ENCODE measurements around the gene NRN1L. TPM values are rescaled to one million over a fixed set of nuclear protein-coding genes. Genes with fewer than 3 reads are reported as not detected.

Gene NRN1L
- total RNA-seq, 2 donors from 2014 or later: 0.60 to 1.9 TPM

DNA sequence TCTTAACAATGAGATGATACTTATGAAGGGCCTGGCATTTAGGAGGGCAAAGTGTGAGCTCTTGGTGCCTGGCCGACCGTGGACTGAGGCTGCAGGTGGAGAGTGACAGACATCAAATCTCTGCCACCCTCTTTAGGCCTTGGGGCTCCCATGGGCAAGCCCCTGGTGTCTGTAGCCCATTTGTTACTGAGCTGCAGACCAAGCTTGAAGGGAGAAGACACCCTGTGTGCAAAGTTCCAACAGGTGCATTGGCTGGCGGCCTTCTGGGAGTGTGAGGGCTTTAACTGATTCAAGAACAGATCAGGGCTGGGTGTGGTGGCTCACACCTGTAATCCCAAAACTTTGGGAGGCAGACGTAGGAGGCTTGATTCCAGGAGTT, 47.8 kb downstream of the NRN1L start:
- H3K36me3 Mint-ChIP-seq (ENCODE audit: insufficient read depth in 2 of 2): peaks cover 9 to 11% of the 10 kb centered on the region in 2 donors
- ATAC-seq (replicated peaks in 1 of 2) (no peak), DNase-seq (no peak)
- no peaks in the 10 kb centered on the region for H3K27me3 Mint-ChIP-seq (ENCODE audit: low read depth)
- H3K4me3 Mint-ChIP-seq: no peak overlapping the region
- peaks cover 29% of the 10 kb centered on the region for H3K4me1 Mint-ChIP-seq (ENCODE audit: low read depth)
- H3K27ac Mint-ChIP-seq: no peak overlapping the region
- H3K9me3 Mint-ChIP-seq: no peaks in the 10 kb centered on the region

DNA sequence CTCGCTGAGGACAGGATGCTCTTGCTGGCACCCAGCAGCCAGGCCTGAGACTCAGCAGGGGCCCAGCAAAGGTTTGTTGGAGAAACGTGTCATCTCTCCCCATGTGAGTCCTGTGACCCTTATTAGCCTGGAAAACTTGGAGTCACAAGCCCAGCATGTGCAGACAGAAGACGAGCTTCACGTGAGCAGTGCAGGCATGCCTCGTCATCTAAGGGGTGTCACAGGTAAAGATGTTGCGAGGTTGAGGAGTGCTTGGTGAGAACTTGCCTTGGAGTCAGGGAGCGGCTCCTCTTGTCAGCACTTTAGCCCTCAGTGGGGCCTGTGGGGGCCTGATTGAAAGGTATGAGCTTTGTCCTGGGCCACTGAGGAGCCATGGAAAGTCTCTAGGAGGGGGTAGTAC, 49.1 kb downstream of the NRN1L start:
- Mint-ChIP-seq H3K4me3 (no peak overlapping the region), H3K27me3 (ENCODE audit: low read depth) (no peaks in the 10 kb centered on the region), H3K27ac (peak overlapping the region; percentile 66), H3K4me1 (ENCODE audit: low read depth) (peaks cover 34% of the 10 kb centered on the region), H3K9me3 (no peaks in the 10 kb centered on the region), H3K36me3 (ENCODE audit: insufficient read depth in 2 of 2) (peaks cover 9 to 11% of the 10 kb centered on the region in 2 donors)
- DNase-seq (no peak), ATAC-seq (replicated peaks in 1 of 2) (no peak)

DNA sequence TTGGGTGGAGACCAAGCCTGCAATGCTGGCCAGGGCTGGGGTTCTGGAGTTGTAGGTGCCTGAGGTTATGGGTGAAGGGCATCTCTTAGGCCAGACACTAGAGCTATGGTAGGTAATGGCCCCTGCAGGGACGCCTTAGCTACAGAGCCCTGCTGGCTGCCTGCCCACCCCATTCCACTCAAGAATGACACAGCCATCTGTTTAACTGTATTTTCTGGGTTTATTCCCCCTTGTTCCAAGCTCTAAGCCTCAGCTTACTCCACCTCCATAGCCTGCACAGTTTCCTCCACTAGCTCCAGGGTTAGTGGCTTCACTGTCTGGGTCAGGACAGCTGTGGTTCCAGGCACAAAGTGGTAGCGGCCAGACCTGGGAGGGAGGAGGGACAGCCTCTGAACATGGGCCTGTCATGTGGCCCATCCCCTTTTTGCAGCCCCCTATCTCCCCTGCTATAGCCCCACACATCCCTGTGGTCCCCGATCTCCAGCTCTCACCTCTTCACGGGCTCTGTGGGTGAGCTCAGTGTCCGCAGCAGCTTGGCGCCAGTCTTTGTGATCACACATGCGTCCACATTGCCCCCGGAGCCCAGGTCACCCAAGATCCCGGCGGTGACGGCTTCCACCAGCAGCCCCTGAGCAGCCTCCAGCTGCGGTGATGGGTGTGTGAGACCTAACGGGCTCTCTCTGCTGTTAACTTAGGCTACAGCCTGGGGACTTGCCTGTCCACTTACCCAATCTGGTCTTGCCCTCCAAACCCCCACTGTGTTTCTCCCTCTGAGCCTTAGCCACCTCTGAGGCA, 49.8 kb downstream of the NRN1L start:
- Mint-ChIP-seq H3K9me3 (no peaks in the 10 kb centered on the region), H3K27ac (peak overlapping the region; percentile 81), H3K27me3 (ENCODE audit: low read depth) (no peaks in the 10 kb centered on the region), H3K36me3 (ENCODE audit: insufficient read depth in 2 of 2) (peaks cover 9 to 11% of the 10 kb centered on the region in 2 donors), H3K4me3 (peak overlapping the region; percentile 87 to 100), H3K4me1 (ENCODE audit: low read depth) (peaks cover 41% of the 10 kb centered on the region)
- no peak for ATAC-seq (replicated peaks in 1 of 2)
- no peak for DNase-seq

DNA sequence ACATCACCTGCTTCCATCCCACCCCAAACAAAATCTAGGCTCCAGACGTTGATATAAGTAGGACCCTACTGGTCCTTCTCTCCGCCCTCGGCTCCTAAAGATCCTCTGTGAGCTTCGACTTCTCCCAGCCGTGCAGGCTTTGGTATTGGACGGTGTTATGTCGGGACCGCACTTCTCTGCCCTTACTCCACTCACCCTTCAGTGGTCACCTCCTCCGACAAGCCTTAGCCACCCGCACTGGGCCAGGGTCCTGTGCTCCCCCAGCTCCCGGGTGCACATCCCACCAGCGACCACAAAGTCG, 50.4 kb downstream of the NRN1L start:
- ATAC-seq (replicated peaks in 1 of 2) (no peak), DNase-seq (no peak)
- Mint-ChIP-seq H3K27me3 (ENCODE audit: low read depth) (no peaks in the 10 kb centered on the region), H3K4me1 (ENCODE audit: low read depth) (peaks cover 46% of the 10 kb centered on the region), H3K9me3 (no peaks in the 10 kb centered on the region), H3K36me3 (ENCODE audit: insufficient read depth in 2 of 2) (peaks cover 9 to 11% of the 10 kb centered on the region in 2 donors), H3K27ac (peak overlapping the region; percentile 81), H3K4me3 (peak overlapping the region; percentile 87 to 100)

DNA sequence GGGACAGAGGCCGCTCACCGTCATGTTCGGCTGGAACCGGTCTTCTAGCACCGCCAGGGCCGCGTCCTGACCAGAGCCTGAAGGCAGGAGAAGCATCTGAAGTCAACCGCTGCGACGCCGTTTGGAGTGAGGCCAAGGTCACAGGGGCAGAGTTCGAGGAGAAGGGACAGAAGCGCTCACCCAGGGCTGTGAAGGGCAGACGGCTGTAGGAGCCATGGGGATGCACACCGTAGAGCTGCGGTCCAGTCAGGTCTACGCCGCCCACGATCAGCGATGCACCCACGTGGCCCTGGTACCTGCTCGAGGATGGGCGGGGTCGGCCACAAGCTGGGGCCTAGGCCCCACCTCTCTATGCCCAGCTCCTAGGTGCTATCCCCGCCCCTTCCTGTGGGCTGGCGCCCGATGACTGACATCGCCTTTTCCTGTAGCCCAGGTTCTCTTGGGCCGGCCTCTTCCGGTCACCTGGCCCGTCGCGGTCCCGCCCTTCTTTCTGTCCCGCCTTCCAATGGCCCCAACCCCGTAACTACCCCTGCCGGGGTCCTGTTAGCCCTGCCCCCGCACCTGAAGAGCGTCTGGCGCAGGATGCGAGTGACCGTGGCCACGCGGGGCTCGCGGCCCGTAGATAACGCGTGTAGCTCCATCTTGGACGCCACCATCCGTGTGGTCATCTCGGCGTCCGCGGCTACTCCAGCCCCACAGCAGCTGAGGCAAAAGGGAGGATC, 50.9 kb downstream of the NRN1L start:
- no peaks in the 10 kb centered on the region for H3K9me3 Mint-ChIP-seq
- peaks cover 9 to 11% of the 10 kb centered on the region in 2 donors for H3K36me3 Mint-ChIP-seq (ENCODE audit: insufficient read depth in 2 of 2)
- H3K27me3 Mint-ChIP-seq (ENCODE audit: low read depth): no peaks in the 10 kb centered on the region
- peaks cover 51% of the 10 kb centered on the region for H3K4me1 Mint-ChIP-seq (ENCODE audit: low read depth)
- peak overlapping the region; percentile 87 to 100 for H3K4me3 Mint-ChIP-seq
- DNase-seq (peak; percentile 94 to 96), ATAC-seq (replicated peaks in 1 of 2) (peak; percentile 91 to 92)
- H3K27ac Mint-ChIP-seq: peak overlapping the region; percentile 81

Other genes starting within 250 kb of the NRN1L start
- gene CARMIL2, start 239.7 kb upstream of the NRN1L start, total RNA-seq: 100 to 1,000 TPM; 182 to 196 TPM
- gene ACD, start 224.6 kb upstream of the NRN1L start, total RNA-seq: 10 to 100 TPM; 53.6 to 73.0 TPM
- 1 to 10 TPM; 7.2 to 9.2 TPM for gene PARD6A, start 223.9 kb upstream of the NRN1L start, total RNA-seq
- gene ENKD1, start 218.1 kb upstream of the NRN1L start, total RNA-seq: 10 to 100 TPM; 12.0 to 18.3 TPM
- gene C16orf86, start 218.1 kb upstream of the NRN1L start, total RNA-seq: 1 to 10 TPM; 4.9 to 5.9 TPM
- gene GFOD2, start 165.6 kb upstream of the NRN1L start, total RNA-seq: 10 to 100 TPM; 11.3 to 11.6 TPM
- 10 to 100 TPM; 17.1 to 24.8 TPM for gene RANBP10, start 78.3 kb upstream of the NRN1L start, total RNA-seq
- under 1 TPM; 0.39 to 0.86 TPM for gene TSNAXIP1, start 78.0 kb upstream of the NRN1L start, total RNA-seq
- gene THAP11, start 42.6 kb upstream of the NRN1L start, total RNA-seq: 10 to 100 TPM; 31.7 to 39.2 TPM
- 10 to 100 TPM; 80.8 to 90.1 TPM for gene NUTF2, start 38.0 kb upstream of the NRN1L start, total RNA-seq
- gene CENPT, start 37.2 kb upstream of the NRN1L start, total RNA-seq: 10 to 100 TPM; 43.6 to 59.4 TPM
- 10 to 100 TPM; 82.9 to 86.4 TPM for gene EDC4, start 11.8 kb upstream of the NRN1L start, total RNA-seq
- 10 to 100 TPM; 16.1 to 16.2 TPM for gene PSKH1, start 8.4 kb downstream of the NRN1L start, total RNA-seq
- gene CTRL, start 47.0 kb downstream of the NRN1L start, total RNA-seq: 1 to 10 TPM; 4.2 to 5.0 TPM
- gene PSMB10, start 52.0 kb downstream of the NRN1L start, total RNA-seq: 100 to 1,000 TPM; 169 to 184 TPM
- 10 to 100 TPM; 12.3 to 20.1 TPM for gene LCAT, start 59.2 kb downstream of the NRN1L start, total RNA-seq
- gene SLC12A4, start 83.8 kb downstream of the NRN1L start, total RNA-seq: 10 to 100 TPM; 32.6 to 34.7 TPM
- gene DPEP3, start 95.6 kb downstream of the NRN1L start, total RNA-seq: under 1 TPM; 0.12 to 0.16 TPM
- gene DPEP2, start 114.6 kb downstream of the NRN1L start, total RNA-seq: 10 to 100 TPM; 11.4 to 11.6 TPM
- gene DPEP2NB, start 131.0 kb downstream of the NRN1L start, total RNA-seq: not detected
- 10 to 100 TPM; 12.6 to 13.4 TPM for gene DDX28, start 138.3 kb downstream of the NRN1L start, total RNA-seq
- gene DUS2, start 138.4 kb downstream of the NRN1L start, total RNA-seq: 10 to 100 TPM; 21.4 to 22.4 TPM
- gene NFATC3, start 200.5 kb downstream of the NRN1L start, total RNA-seq: 10 to 100 TPM; 79.7 to 82.5 TPM